GM18868 (cell line): ENCODE results near the gene CEACAM8.
"Not testable (repeated sequence)": the region's sequence is repeated elsewhere in the genome, so short reads cannot be mapped to it uniquely, and the experiment has no call there.

Experiments
- ATAC-seq: cut with Tn5 transposase; IDR thresholded peaks from one replicate; pipeline ENCODE4 v1.9.1; 2021; ENCODE audit warnings: mild to moderate bottlenecking, moderate library complexity; ENCODE audit not compliant: unreplicated experiment

Gene CEACAM8

GRCh38 chr19:42594617-42595489 is at the start of gene CEACAM8:
TSS of gene CEACAM8 (minus strand) at chr19:42594924. CDS start at chr19:42594828, 96 bp downstream.
- no peak for ATAC-seq

GRCh38 chr19:42639324-42640092 is 44.8 kb upstream of the CEACAM8 start:
- ATAC-seq = not testable (repeated sequence)

- ATAC-seq = no peak
Observed at GRCh38 chr19:42635233-42635539, 40.5 kb upstream of the CEACAM8 start.

GRCh38 chr19:42634409-42635232 is 39.9 kb upstream of the CEACAM8 start:
- ATAC-seq = no peak

- ATAC-seq = no peak
Observed at GRCh38 chr19:42629191-42629590, 34.5 kb upstream of the CEACAM8 start.

GRCh38 chr19:42628411-42629140 is 33.9 kb upstream of the CEACAM8 start:
- no peak for ATAC-seq

- no peak for ATAC-seq
Observed at GRCh38 chr19:42627916-42628315, 33.2 kb upstream of the CEACAM8 start.

- no peak for ATAC-seq
Observed at GRCh38 chr19:42626181-42626580, 31.5 kb upstream of the CEACAM8 start.

- no peak for ATAC-seq
Observed at GRCh38 chr19:42619271-42619670, 24.5 kb upstream of the CEACAM8 start.

- no peak for ATAC-seq
Observed at GRCh38 chr19:42613666-42614065, 18.9 kb upstream of the CEACAM8 start.

GRCh38 chr19:42610401-42610915 is 15.7 kb upstream of the CEACAM8 start:
- ATAC-seq = not testable (repeated sequence)

- ATAC-seq = no peak
Observed at GRCh38 chr19:42606660-42607351, 12.1 kb upstream of the CEACAM8 start.

- no peak for ATAC-seq
Observed at GRCh38 chr19:42601811-42602443, 7.2 kb upstream of the CEACAM8 start.

GRCh38 chr19:42596391-42597072 is 1.8 kb upstream of the CEACAM8 start:
- ATAC-seq = no peak

- ATAC-seq = no peak
Observed at GRCh38 chr19:42595550-42596172, 937 bp upstream of the CEACAM8 start.

- ATAC-seq = no peak
Observed at GRCh38 chr19:42589792-42590191, 4.9 kb downstream of the CEACAM8 start.

- no peak for ATAC-seq
Observed at GRCh38 chr19:42584466-42584865, 10.3 kb downstream of the CEACAM8 start.

GRCh38 chr19:42577016-42577415 is 17.7 kb downstream of the CEACAM8 start:
- no peak for ATAC-seq
